SK-N-SH treated with all-trans-retinoic acid at 6 μM for 48 hours (cell line): ENCODE measurements around the gene SLC22A6.

ENCODE experiments used
- ATAC-seq: fragments of 200-7000 bp; cut with Tn5 transposase; 3 replicates; pipeline ENCODE4 v1.9.1; 2020; ENCODE audit warnings: mild to moderate bottlenecking, moderate library complexity
- BACH2 ChIP-seq: fragments of 250-450 bp; sonication (Bioruptor Pico); IDR thresholded peaks from 2 replicates; pipeline ENCODE4 v1.9.0; 2021; ENCODE audit warnings: mild to moderate bottlenecking, borderline replicate concordance
- CSDC2 ChIP-seq: fragments of 250-450 bp; sonication (Bioruptor Pico); IDR thresholded peaks from 2 replicates; pipeline ENCODE4 v1.5.0; 2020; ENCODE audit warnings: mild to moderate bottlenecking, moderate library complexity
- ESRRG ChIP-seq: fragments of 250-450 bp; sonication (Bioruptor Pico); IDR thresholded peaks from 2 replicates; pipeline ENCODE4 v1.6.1; 2021; ENCODE audit warnings: mild to moderate bottlenecking
- GLIS3 ChIP-seq: fragments of 250-450 bp; sonication (Bioruptor Pico); IDR thresholded peaks from 2 replicates; pipeline ENCODE4 v1.5.0; 2020; ENCODE audit warnings: mild to moderate bottlenecking, moderate library complexity
- ISL1 ChIP-seq: fragments of 250-450 bp; sonication (Bioruptor Pico); IDR thresholded peaks from 2 replicates; pipeline ENCODE4 v2.1.2; 2022; ENCODE audit warnings: mild to moderate bottlenecking, moderate library complexity
- OSR1 ChIP-seq: fragments of 250-450 bp; sonication (Bioruptor Pico); IDR thresholded peaks from 2 replicates; pipeline ENCODE4 v1.8.0; 2022; ENCODE audit warnings: moderate library complexity, mild to moderate bottlenecking, inconsistent platforms
- PPARA ChIP-seq: fragments of 250-450 bp; sonication (Bioruptor Pico); IDR thresholded peaks from 2 replicates; pipeline ENCODE4 v1.5.0; 2020; ENCODE audit warnings: mild to moderate bottlenecking, borderline replicate concordance
- RARB ChIP-seq: fragments of 250-450 bp; sonication (Bioruptor Pico); IDR thresholded peaks from 2 replicates; pipeline ENCODE4 v1.8.0; 2021; ENCODE audit warnings: mild to moderate bottlenecking, moderate library complexity
- TCF4 ChIP-seq: fragments of 250-450 bp; sonication (Bioruptor Pico); IDR thresholded peaks from 2 replicates; pipeline ENCODE4 v1.8.0; 2021; ENCODE audit warnings: mild to moderate bottlenecking, moderate library complexity, borderline replicate concordance
- TOX ChIP-seq: fragments of 250-450 bp; sonication (Bioruptor Pico); IDR thresholded peaks from 2 replicates; pipeline ENCODE4 v1.8.0; 2021; ENCODE audit warnings: mild to moderate bottlenecking, moderate library complexity, borderline replicate concordance
- ZC3H10 ChIP-seq: fragments of 250-450 bp; sonication (Bioruptor Pico); IDR thresholded peaks from 2 replicates; pipeline ENCODE4 v1.5.1; 2021; ENCODE audit warnings: mild to moderate bottlenecking, moderate library complexity
- ZFP3 ChIP-seq: fragments of 250-450 bp; sonication (Bioruptor Pico); IDR thresholded peaks from 2 replicates; pipeline ENCODE4 v1.5.0; 2020; ENCODE audit warnings: mild to moderate bottlenecking, moderate library complexity
- ZFP30 ChIP-seq: fragments of 450-650 bp; formaldehyde crosslinking; IDR thresholded peaks from 2 replicates; pipeline ENCODE4 v1.5.0; 2022; ENCODE audit warnings: mild to moderate bottlenecking, moderate library complexity
- ZNF565 ChIP-seq: fragments of 450-650 bp; formaldehyde crosslinking; conservative IDR thresholded peaks from 2 replicates; pipeline ENCODE4 v1.5.0; 2020; ENCODE audit warnings: low read depth, mild to moderate bottlenecking, moderate library complexity
- ZNF70 ChIP-seq: fragments of 450-650 bp; formaldehyde crosslinking; IDR thresholded peaks from 2 replicates; pipeline ENCODE4 v1.5.0; 2020; ENCODE audit warnings: mild to moderate bottlenecking, moderate library complexity
- ZNF8 ChIP-seq: fragments of 450-650 bp; formaldehyde crosslinking; IDR thresholded peaks from 2 replicates; pipeline ENCODE4 v1.5.0; 2020; ENCODE audit warnings: mild to moderate bottlenecking, moderate library complexity
- TF ChIP-seq, protein P1 (sequence below): fragments of 250-450 bp; sonication (Bioruptor Pico); IDR thresholded peaks from 2 replicates; pipeline ENCODE4 v1.8.0; 2021; ENCODE audit warnings: low read depth, mild to moderate bottlenecking, moderate library complexity, borderline replicate concordance
- TF ChIP-seq, protein P2 (sequence below): fragments of 250-450 bp; sonication (Bioruptor Pico); IDR thresholded peaks from 2 replicates; pipeline ENCODE4 v1.8.0; 2020; ENCODE audit warnings: mild to moderate bottlenecking, moderate library complexity, borderline replicate concordance
- TF ChIP-seq, protein P3 (sequence below): fragments of 250-450 bp; sonication (Bioruptor Pico); IDR thresholded peaks from 2 replicates; pipeline ENCODE4 v1.5.1; 2020; ENCODE audit warnings: low read depth, mild to moderate bottlenecking, moderate library complexity
- TF ChIP-seq, protein P4 (sequence below): fragments of 250-450 bp; sonication (Bioruptor Pico); IDR thresholded peaks from 2 replicates; pipeline ENCODE4 v1.5.0; 2020; ENCODE audit warnings: mild to moderate bottlenecking, moderate library complexity
- TF ChIP-seq, protein P5 (sequence below): fragments of 250-450 bp; sonication (Bioruptor Pico); IDR thresholded peaks from 2 replicates; pipeline ENCODE4 v1.5.1; 2021; ENCODE audit warnings: mild to moderate bottlenecking, moderate library complexity

Gene SLC22A6

DNA sequence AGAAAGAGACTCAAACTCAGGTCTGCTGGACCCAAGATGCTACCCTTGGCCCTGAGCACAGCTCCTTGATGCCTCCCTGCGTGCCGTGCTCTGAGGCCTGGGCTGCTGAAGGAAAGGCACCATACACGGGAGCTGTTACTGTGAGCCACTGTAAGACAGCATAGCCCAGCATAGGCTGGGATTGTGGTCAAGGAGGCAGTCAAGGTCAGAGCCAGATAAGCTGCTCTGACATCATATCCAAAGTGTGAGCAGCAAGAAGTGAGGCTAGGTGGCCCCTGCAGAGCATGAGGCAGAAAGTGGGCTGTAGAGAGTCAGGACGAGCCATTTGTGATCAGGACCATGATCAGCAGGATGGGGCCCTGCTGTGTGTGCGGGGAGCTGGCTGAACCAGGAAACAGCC, 23.2 kb upstream of the SLC22A6 start:
- ATAC-seq, result no peak
- TF ChIP-seq OSR1, result no peak
- no peak for TF ChIP-seq ZNF8 (CRISPR knock-in tag)
- TF ChIP-seq ISL1 (CRISPR knock-in tag), result no peak
- TF ChIP-seq ESRRG (CRISPR knock-in tag), result no peak
- TF ChIP-seq RARB (CRISPR knock-in tag), result no peak
- no peak for TF ChIP-seq TCF4 (CRISPR knock-in tag)
- TF ChIP-seq, protein P1, sequence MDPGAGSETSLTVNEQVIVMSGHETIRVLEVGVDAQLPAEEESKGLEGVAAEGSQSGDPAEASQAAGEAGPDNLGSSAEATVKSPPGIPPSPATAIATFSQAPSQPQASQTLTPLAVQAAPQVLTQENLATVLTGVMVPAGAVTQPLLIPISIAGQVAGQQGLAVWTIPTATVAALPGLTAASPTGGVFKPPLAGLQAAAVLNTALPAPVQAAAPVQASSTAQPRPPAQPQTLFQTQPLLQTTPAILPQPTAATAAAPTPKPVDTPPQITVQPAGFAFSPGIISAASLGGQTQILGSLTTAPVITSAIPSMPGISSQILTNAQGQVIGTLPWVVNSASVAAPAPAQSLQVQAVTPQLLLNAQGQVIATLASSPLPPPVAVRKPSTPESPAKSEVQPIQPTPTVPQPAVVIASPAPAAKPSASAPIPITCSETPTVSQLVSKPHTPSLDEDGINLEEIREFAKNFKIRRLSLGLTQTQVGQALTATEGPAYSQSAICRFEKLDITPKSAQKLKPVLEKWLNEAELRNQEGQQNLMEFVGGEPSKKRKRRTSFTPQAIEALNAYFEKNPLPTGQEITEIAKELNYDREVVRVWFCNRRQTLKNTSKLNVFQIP (CRISPR knock-in tag), result no peak
- TF ChIP-seq, protein P2, sequence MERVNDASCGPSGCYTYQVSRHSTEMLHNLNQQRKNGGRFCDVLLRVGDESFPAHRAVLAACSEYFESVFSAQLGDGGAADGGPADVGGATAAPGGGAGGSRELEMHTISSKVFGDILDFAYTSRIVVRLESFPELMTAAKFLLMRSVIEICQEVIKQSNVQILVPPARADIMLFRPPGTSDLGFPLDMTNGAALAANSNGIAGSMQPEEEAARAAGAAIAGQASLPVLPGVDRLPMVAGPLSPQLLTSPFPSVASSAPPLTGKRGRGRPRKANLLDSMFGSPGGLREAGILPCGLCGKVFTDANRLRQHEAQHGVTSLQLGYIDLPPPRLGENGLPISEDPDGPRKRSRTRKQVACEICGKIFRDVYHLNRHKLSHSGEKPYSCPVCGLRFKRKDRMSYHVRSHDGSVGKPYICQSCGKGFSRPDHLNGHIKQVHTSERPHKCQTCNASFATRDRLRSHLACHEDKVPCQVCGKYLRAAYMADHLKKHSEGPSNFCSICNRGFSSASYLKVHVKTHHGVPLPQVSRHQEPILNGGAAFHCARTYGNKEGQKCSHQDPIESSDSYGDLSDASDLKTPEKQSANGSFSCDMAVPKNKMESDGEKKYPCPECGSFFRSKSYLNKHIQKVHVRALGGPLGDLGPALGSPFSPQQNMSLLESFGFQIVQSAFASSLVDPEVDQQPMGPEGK (CRISPR knock-in tag), result no peak
- no peak for TF ChIP-seq ZC3H10 (CRISPR knock-in tag)
- no peak for TF ChIP-seq ZNF565 (CRISPR knock-in tag)
- TF ChIP-seq GLIS3 (CRISPR knock-in tag), result no peak
- no peak for TF ChIP-seq ZFP30 (CRISPR knock-in tag)
- TF ChIP-seq ZNF70 (CRISPR knock-in tag), result no peak
- no peak for TF ChIP-seq CSDC2 (CRISPR knock-in tag)
- no peak for TF ChIP-seq BACH2
- TF ChIP-seq, protein P3, sequence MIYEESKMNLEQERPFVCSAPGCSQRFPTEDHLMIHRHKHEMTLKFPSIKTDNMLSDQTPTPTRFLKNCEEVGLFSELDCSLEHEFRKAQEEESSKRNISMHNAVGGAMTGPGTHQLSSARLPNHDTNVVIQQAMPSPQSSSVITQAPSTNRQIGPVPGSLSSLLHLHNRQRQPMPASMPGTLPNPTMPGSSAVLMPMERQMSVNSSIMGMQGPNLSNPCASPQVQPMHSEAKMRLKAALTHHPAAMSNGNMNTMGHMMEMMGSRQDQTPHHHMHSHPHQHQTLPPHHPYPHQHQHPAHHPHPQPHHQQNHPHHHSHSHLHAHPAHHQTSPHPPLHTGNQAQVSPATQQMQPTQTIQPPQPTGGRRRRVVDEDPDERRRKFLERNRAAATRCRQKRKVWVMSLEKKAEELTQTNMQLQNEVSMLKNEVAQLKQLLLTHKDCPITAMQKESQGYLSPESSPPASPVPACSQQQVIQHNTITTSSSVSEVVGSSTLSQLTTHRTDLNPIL (CRISPR knock-in tag), result no peak
- TF ChIP-seq PPARA (CRISPR knock-in tag), result no peak
- no peak for TF ChIP-seq TOX (CRISPR knock-in tag)

DNA sequence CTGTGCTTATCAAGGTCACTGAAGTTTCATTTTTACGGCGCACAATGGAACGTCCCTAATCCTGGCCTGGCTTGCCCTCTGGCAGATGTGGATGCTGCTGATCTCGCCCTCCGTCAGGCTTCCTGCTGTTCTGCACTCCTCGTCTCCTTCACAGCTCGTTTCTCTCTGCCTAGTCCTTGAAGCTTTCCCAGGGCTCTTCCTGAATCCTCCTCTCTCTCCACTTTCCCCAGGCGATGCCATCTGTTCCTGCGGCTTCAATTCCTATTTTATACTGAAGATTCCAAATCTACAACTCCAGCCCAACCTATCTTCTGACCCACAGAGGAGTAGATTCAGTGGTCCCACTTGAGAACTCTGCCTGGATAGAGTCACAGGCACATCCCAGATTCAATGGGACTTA, 16.7 kb upstream of the SLC22A6 start:
- TF ChIP-seq, protein P4, sequence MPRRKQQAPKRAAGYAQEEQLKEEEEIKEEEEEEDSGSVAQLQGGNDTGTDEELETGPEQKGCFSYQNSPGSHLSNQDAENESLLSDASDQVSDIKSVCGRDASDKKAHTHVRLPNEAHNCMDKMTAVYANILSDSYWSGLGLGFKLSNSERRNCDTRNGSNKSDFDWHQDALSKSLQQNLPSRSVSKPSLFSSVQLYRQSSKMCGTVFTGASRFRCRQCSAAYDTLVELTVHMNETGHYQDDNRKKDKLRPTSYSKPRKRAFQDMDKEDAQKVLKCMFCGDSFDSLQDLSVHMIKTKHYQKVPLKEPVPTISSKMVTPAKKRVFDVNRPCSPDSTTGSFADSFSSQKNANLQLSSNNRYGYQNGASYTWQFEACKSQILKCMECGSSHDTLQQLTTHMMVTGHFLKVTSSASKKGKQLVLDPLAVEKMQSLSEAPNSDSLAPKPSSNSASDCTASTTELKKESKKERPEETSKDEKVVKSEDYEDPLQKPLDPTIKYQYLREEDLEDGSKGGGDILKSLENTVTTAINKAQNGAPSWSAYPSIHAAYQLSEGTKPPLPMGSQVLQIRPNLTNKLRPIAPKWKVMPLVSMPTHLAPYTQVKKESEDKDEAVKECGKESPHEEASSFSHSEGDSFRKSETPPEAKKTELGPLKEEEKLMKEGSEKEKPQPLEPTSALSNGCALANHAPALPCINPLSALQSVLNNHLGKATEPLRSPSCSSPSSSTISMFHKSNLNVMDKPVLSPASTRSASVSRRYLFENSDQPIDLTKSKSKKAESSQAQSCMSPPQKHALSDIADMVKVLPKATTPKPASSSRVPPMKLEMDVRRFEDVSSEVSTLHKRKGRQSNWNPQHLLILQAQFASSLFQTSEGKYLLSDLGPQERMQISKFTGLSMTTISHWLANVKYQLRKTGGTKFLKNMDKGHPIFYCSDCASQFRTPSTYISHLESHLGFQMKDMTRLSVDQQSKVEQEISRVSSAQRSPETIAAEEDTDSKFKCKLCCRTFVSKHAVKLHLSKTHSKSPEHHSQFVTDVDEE (CRISPR knock-in tag), result no peak
- TF ChIP-seq PPARA (CRISPR knock-in tag), result no peak
- TF ChIP-seq TOX (CRISPR knock-in tag), result no peak
- no peak for TF ChIP-seq OSR1
- no peak for TF ChIP-seq BACH2
- no peak for TF ChIP-seq ZFP3 (CRISPR knock-in tag)
- TF ChIP-seq, protein P5, sequence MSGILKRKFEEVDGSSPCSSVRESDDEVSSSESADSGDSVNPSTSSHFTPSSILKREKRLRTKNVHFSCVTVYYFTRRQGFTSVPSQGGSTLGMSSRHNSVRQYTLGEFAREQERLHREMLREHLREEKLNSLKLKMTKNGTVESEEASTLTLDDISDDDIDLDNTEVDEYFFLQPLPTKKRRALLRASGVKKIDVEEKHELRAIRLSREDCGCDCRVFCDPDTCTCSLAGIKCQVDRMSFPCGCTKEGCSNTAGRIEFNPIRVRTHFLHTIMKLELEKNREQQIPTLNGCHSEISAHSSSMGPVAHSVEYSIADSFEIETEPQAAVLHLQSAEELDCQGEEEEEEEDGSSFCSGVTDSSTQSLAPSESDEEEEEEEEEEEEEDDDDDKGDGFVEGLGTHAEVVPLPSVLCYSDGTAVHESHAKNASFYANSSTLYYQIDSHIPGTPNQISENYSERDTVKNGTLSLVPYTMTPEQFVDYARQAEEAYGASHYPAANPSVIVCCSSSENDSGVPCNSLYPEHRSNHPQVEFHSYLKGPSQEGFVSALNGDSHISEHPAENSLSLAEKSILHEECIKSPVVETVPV (CRISPR knock-in tag), result no peak
- no peak for ATAC-seq

DNA sequence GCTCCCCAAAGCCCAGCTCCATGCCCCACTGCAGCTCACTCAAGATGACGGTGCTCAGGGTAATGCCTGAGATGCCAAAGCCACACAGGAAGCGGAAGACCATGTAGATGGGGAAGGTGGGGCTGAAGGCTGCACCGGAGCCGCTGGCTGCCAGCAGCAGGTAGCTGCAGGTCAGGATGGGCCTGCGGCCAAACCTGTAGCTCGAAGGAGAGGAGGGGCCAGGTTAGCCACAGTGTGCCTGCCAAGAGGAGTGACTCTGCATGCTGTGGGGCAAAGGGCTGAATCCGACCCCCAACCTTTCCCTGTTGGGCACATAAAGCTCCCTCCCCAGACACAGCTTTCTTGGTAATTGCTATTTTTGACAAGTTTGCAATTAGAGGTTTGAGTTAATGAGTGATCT, 14.9 kb upstream of the SLC22A6 start:
- TF ChIP-seq, protein P2 (CRISPR knock-in tag), result no peak
- TF ChIP-seq CSDC2 (CRISPR knock-in tag), result no peak
- TF ChIP-seq ZNF70 (CRISPR knock-in tag), result no peak
- no peak for TF ChIP-seq TOX (CRISPR knock-in tag)
- no peak for TF ChIP-seq ZFP3 (CRISPR knock-in tag)
- no peak for ATAC-seq
